IMR-90 (cell line): ENCODE data around the gene ANXA8. TPM values are rescaled to one million over a fixed set of nuclear protein-coding genes. Genes with fewer than 3 reads are reported as not detected.

ENCODE experiments used
- ATAC-seq: fragments of 200-7000 bp; cut with Tn5 transposase; 2 replicates; pipeline ENCODE4 v1.9.1; 2020; ENCODE audit warnings: low read depth, mild to moderate bottlenecking, moderate library complexity
- BruUV-seq: library from RNA; stranded (reverse); fragments of 400-500 nt; replicated peaks from 2 replicates; lab custom pipeline; 2021; lab: Mats Ljungman, UMichigan
- CTCF ChIA-PET: fragments of 300-600 bp; formaldehyde crosslinking; extraction: SDS; loops from one replicate; lab custom pipeline; 2021; ENCODE audit warnings: antibody characterized with exemption; lab: Yijun Ruan, JAX
- POLR2A ChIA-PET: fragments of 300-600 bp; sonication (Branson Sonifier 250); formaldehyde crosslinking; loops from one replicate; lab custom pipeline; 2022; ENCODE audit warnings: antibody characterized with exemption; ENCODE audit not compliant: unreplicated experiment; lab: Charles Lee
- DNase-seq: peaks from one replicate; pipeline ENCODE4 v3.0.0; 2013
- H2AFZ ChIP-seq: replicated peaks from 2 replicates; pipeline ENCODE3; 2013; ENCODE audit warnings: low read length, mild to moderate bottlenecking; ENCODE audit not compliant: poor library complexity
- H2AK5ac ChIP-seq: 2 replicates; pipeline ENCODE4 v1.6.1; 2013; ENCODE audit warnings: low read depth, low read length, inconsistent platforms
- H2AK9ac ChIP-seq: replicated peaks from 2 replicates; pipeline ENCODE3; 2013; ENCODE audit warnings: mild to moderate bottlenecking, low read depth, low read length, moderate library complexity; ENCODE audit not compliant: poor library complexity
- H2BK120ac ChIP-seq: 2 replicates; pipeline ENCODE4 v1.6.1; 2013; ENCODE audit warnings: low read depth, low read length, inconsistent platforms
- H2BK15ac ChIP-seq: 3 replicates; pipeline ENCODE4 v1.6.1; 2013; ENCODE audit warnings: low read depth, low read length, inconsistent platforms
- H2BK20ac ChIP-seq: 2 replicates; pipeline ENCODE4 v1.6.1; 2013; ENCODE audit warnings: low read depth, mild to moderate bottlenecking, inconsistent platforms, low read length, moderate library complexity
- H2BK5ac ChIP-seq: 2 replicates; pipeline ENCODE4 v1.6.1; 2013; ENCODE audit warnings: mild to moderate bottlenecking, low read depth, low read length, inconsistent platforms; ENCODE audit not compliant: poor library complexity, severe bottlenecking
- H3K14ac ChIP-seq: replicated peaks from 2 replicates; pipeline ENCODE4 v1.6.1; 2013; ENCODE audit warnings: low read depth, low read length, inconsistent platforms
- H3K18ac ChIP-seq: 2 replicates; pipeline ENCODE4 v1.6.1; 2013; ENCODE audit warnings: low read depth, low read length, control low read depth
- H3K23ac ChIP-seq: 2 replicates; pipeline ENCODE4 v1.6.1; 2013; ENCODE audit warnings: low read depth, low read length, inconsistent platforms
- H3K27ac ChIP-seq: 2 replicates; pipeline ENCODE4 v1.5.1; 2013; ENCODE audit warnings: mild to moderate bottlenecking, control low read depth, low read length; ENCODE audit not compliant: insufficient read depth
- H3K27me3 ChIP-seq: 2 replicates; pipeline ENCODE4 v1.6.1; 2013; ENCODE audit warnings: low read length; ENCODE audit not compliant: control insufficient read depth, insufficient read depth
- H3K36me3 ChIP-seq: 2 replicates; pipeline ENCODE4 v1.6.1; 2013; ENCODE audit warnings: low read length, mixed read lengths; ENCODE audit not compliant: control insufficient read depth, insufficient read depth
- H3K4ac ChIP-seq: 2 replicates; pipeline ENCODE4 v1.6.1; 2013; ENCODE audit warnings: low read depth, low read length, inconsistent platforms
- H3K4me1 ChIP-seq: 2 replicates; pipeline ENCODE4 v1.6.1; 2013; ENCODE audit warnings: low read length, mixed read lengths; ENCODE audit not compliant: control insufficient read depth, insufficient read depth
- H3K4me2 ChIP-seq: 2 replicates; pipeline ENCODE4 v1.6.1; 2013; ENCODE audit warnings: low read depth, mild to moderate bottlenecking, control low read depth, low read length, moderate library complexity
- H3K4me3 ChIP-seq: 2 replicates; pipeline ENCODE4 v1.5.1; 2013; ENCODE audit warnings: low read depth, mild to moderate bottlenecking, control low read depth, low read length, moderate library complexity; ENCODE audit not compliant: insufficient read depth
- H3K56ac ChIP-seq: 2 replicates; pipeline ENCODE4 v1.6.1; 2013; ENCODE audit warnings: low read length, inconsistent platforms; ENCODE audit not compliant: insufficient read depth; ENCODE audit errors: extremely low read depth
- H3K79me1 ChIP-seq, 2 experiments: 2 replicates each; pipeline ENCODE4 v1.6.1; 2013; ENCODE audit warnings: low read length in 2 of 2, inconsistent platforms in 1 of 2, low read depth in 1 of 2
- H3K9ac ChIP-seq: 2 replicates; pipeline ENCODE4 v1.6.1; 2013; ENCODE audit warnings: low read depth, low read length, control low read depth
- H3K9me1 ChIP-seq: 2 replicates; pipeline ENCODE4 v1.6.1; 2013; ENCODE audit warnings: low read length, inconsistent platforms; ENCODE audit not compliant: insufficient read depth
- H3K9me3 ChIP-seq: 2 replicates; pipeline ENCODE4 v1.6.1; 2013; ENCODE audit warnings: low read length; ENCODE audit not compliant: control insufficient read depth, insufficient read depth
- H4K20me1 ChIP-seq: 2 replicates; pipeline ENCODE4 v1.6.1; 2013; ENCODE audit warnings: low read length, inconsistent platforms; ENCODE audit not compliant: insufficient read depth
- H4K5ac ChIP-seq: 2 replicates; pipeline ENCODE4 v1.6.1; 2013; ENCODE audit warnings: mild to moderate bottlenecking, low read depth, low read length, control low read depth
- H4K8ac ChIP-seq, 2 experiments: 2 replicates each; pipeline ENCODE4 v1.6.1; 2013; ENCODE audit warnings: low read depth in 2 of 2, low read length in 2 of 2, control low read depth in 1 of 2, inconsistent platforms in 1 of 2
- H4K91ac ChIP-seq: 2 replicates; pipeline ENCODE4 v1.6.1; 2013; ENCODE audit warnings: low read depth, low read length, inconsistent platforms; ENCODE audit not compliant: insufficient read depth
- BHLHE40 ChIP-seq: fragments of 150-350 bp; IDR thresholded peaks from 2 replicates; pipeline ENCODE4 v1.6.1; 2016; ENCODE audit warnings: mild to moderate bottlenecking, low read depth, low read length
- CEBPB ChIP-seq: IDR thresholded peaks from 2 replicates; pipeline ENCODE4 v1.6.1; 2012; ENCODE audit warnings: low read depth, low read length, improper control_type of control experiment
- CHD1 ChIP-seq: IDR thresholded peaks from 2 replicates; pipeline ENCODE4 v1.6.1; 2012; ENCODE audit warnings: low read depth, low read length, improper control_type of control experiment
- FOS ChIP-seq: fragments of 150-350 bp; IDR thresholded peaks from 2 replicates; pipeline ENCODE4 v1.6.1; 2016; ENCODE audit warnings: low read depth, low read length
- MAFK ChIP-seq: IDR thresholded peaks from 2 replicates; pipeline ENCODE4 v1.6.1; 2012; ENCODE audit warnings: low read depth, low read length, improper control_type of control experiment
- MAZ ChIP-seq: IDR thresholded peaks from 2 replicates; pipeline ENCODE4 v1.6.1; 2012; ENCODE audit warnings: low read depth, mild to moderate bottlenecking, low read length, improper control_type of control experiment, moderate library complexity, borderline replicate concordance
- MXI1 ChIP-seq: IDR thresholded peaks from 2 replicates; pipeline ENCODE4 v1.6.1; 2012; ENCODE audit warnings: low read depth, mild to moderate bottlenecking, low read length, moderate library complexity, borderline replicate concordance
- NFE2L2 ChIP-seq: fragments of 150-350 bp; IDR thresholded peaks from 2 replicates; pipeline ENCODE4 v1.6.1; 2016; ENCODE audit warnings: low read depth, mild to moderate bottlenecking, low read length
- POLR2A ChIP-seq: IDR thresholded peaks from 2 replicates; pipeline ENCODE4 v1.6.1; 2012; ENCODE audit warnings: mild to moderate bottlenecking, low read depth, low read length
- RAD21 ChIP-seq: IDR thresholded peaks from 2 replicates; pipeline ENCODE4 v1.6.1; 2012; ENCODE audit warnings: low read length, improper control_type of control experiment
- RCOR1 ChIP-seq: IDR thresholded peaks from 2 replicates; pipeline ENCODE4 v1.6.1; 2012; ENCODE audit warnings: mild to moderate bottlenecking, low read length, improper control_type of control experiment; ENCODE audit not compliant: insufficient replicate concordance
- RFX5 ChIP-seq: IDR thresholded peaks from 2 replicates; pipeline ENCODE4 v1.8.0; 2012; ENCODE audit warnings: low read depth, mild to moderate bottlenecking, low read length, moderate library complexity
- SMC3 ChIP-seq: fragments of 150-350 bp; IDR thresholded peaks from 2 replicates; pipeline ENCODE4 v1.6.1; 2016; ENCODE audit warnings: low read depth, mild to moderate bottlenecking, antibody characterized with exemption, low read length, moderate library complexity
- WGBS, 2 experiments: methylation state at CpG; one replicate each; pipeline versions ENCODE4 v1.1.5 to v1.1.7; 2013; ENCODE audit warnings: missing lambda C conversion rate in 2 of 2; ENCODE audit not compliant: insufficient read length in 1 of 2; ENCODE audit errors: extremely low coverage in 2 of 2; 5-methylcytosine and 5-hydroxymethylcytosine counted together
- dilution Hi-C: fragments of 300-500 bp; cut with HindIII; formaldehyde crosslinking; loops from one replicate; pipeline ENCODE4 v1.14.3; 2018; ENCODE audit warnings: low sequenced_read_pairs; ENCODE audit not compliant: unreplicated experiment
- in situ Hi-C: fragments of 300-500 bp; cut with MboI; formaldehyde crosslinking; loops from 3 replicates; pipeline ENCODE4 v1.14.3; 2019; ENCODE audit warnings: low sequenced_read_pairs, inconsistent platforms, mixed read lengths
- intact Hi-C: fragments of 100-400 bp; cut with micrococcal nuclease; formaldehyde crosslinking; loops from 2 replicates; pipeline ENCODE4 v1.10.0; 2022
- polyA plus RNA-seq, 3 experiments: library from polyadenylated mRNA; depleted of rRNA; stranded (reverse); fragments of >200 nt; gene quantifications; 2 replicates each; pipeline ENCODE4 v1.2.3, GENCODE V29; 2012; ENCODE audit warnings: low replicate concordance in 1 of 3
- total RNA-seq: library from RNA; depleted of rRNA; stranded (reverse); fragments of >200 nt; gene quantifications from 2 replicates; pipeline ENCODE4 v1.2.3, GENCODE V29; 2012
- TF ChIP-seq, protein P1 (sequence below): fragments of 150-350 bp; IDR thresholded peaks from 2 replicates; pipeline ENCODE4 v1.6.1; 2017; ENCODE audit warnings: mild to moderate bottlenecking, antibody characterized with exemption, low read length, low read depth
- TF ChIP-seq, protein P2 (sequence below): fragments of 150-350 bp; IDR thresholded peaks from 2 replicates; pipeline ENCODE4 v1.6.1; 2016; ENCODE audit warnings: low read depth, mild to moderate bottlenecking, low read length, moderate library complexity, borderline replicate concordance

ANXA8 gene
- total and polyA plus RNA-seq, 2 of the 4 experiments (the other 2 are of a cell fraction), result 0.90 to 1.1 TPM

DNA sequence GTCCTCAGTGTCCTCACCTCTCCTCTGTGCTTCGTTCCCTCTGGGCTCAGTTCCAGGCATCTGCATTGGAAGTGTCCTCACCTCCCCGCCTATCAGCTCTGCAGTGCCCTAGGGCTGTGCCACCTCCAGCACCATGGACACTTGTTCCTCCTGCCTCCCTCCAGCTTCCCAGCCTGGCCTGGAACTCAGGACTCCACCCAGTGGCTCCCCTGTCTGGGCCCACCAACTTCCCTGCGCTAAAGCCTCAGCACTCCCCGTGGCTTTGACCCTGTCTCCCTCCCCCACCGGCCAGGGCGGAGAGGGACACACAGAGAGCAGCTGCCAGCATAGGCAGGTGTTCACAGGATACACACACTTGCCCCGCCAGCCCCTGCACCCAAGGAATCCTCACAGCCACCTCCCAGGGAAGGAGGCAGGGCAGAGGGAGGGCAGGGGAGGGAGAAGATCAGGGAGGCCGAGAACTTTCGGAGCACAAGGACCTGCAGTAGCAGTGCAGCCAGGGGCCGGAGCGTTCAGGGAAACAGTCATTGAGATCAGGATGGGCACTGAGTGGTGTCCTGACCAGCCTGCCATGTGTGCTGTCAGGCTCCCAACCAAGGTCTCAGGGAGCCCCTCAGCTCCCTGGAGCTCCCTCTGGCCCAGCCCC is 31.3 kb downstream of the ANXA8 start:
- H2BK20ac ChIP-seq, result no peak overlapping the region
- no peak overlapping the region for H3K23ac ChIP-seq
- H3K36me3 ChIP-seq, result no peaks in the 10 kb centered on the region
- no peaks in the 10 kb centered on the region for H3K79me1 ChIP-seq
- no peak overlapping the region for H3K4ac ChIP-seq
- no peaks in the 10 kb centered on the region for H3K9me3 ChIP-seq
- no peak for DNase-seq
- no peak overlapping the region for H2BK120ac ChIP-seq
- WGBS, 2 experiments, result 53% methylated on average over 3 of the region's 11 CpGs; no CpG with 5 or more reads in 1 of the 2 experiments
- H3K27ac ChIP-seq, result no peak overlapping the region
- H2AK9ac ChIP-seq, result no peak overlapping the region
- H3K27me3 ChIP-seq, result peaks cover 26% of the 10 kb centered on the region; the same call in 1 of the 2 replicates
- in situ Hi-C loops (no loop called here), dilution Hi-C loops (no loop called here), intact Hi-C loops (no loop called here)
- no peak overlapping the region for H4K8ac ChIP-seq
- no peak overlapping the region for H3K56ac ChIP-seq
- H2BK5ac ChIP-seq, result no peak overlapping the region
- no peak overlapping the region for H3K14ac ChIP-seq
- ChIA-PET POLR2A (no interaction called here), CTCF (no interaction called here)
- H4K5ac ChIP-seq, result no peak overlapping the region
- no peak overlapping the region for H3K4me3 ChIP-seq
- H4K91ac ChIP-seq, result no peak overlapping the region
- no peak for ATAC-seq
- H3K4me2 ChIP-seq, result no peak overlapping the region
- H3K9me1 ChIP-seq, result peaks cover 17% of the 10 kb centered on the region
- H2AFZ ChIP-seq, result no peak overlapping the region
- TF ChIP-seq SMC3, result no peak
- no peak for TF ChIP-seq MAZ
- TF ChIP-seq, protein P1, sequence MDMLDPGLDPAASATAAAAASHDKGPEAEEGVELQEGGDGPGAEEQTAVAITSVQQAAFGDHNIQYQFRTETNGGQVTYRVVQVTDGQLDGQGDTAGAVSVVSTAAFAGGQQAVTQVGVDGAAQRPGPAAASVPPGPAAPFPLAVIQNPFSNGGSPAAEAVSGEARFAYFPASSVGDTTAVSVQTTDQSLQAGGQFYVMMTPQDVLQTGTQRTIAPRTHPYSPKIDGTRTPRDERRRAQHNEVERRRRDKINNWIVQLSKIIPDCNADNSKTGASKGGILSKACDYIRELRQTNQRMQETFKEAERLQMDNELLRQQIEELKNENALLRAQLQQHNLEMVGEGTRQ, result no peak
- no peak for TF ChIP-seq NFE2L2
- TF ChIP-seq BHLHE40, result no peak
- TF ChIP-seq CHD1, result no peak
- TF ChIP-seq CEBPB, result no peak
- TF ChIP-seq, protein P2, sequence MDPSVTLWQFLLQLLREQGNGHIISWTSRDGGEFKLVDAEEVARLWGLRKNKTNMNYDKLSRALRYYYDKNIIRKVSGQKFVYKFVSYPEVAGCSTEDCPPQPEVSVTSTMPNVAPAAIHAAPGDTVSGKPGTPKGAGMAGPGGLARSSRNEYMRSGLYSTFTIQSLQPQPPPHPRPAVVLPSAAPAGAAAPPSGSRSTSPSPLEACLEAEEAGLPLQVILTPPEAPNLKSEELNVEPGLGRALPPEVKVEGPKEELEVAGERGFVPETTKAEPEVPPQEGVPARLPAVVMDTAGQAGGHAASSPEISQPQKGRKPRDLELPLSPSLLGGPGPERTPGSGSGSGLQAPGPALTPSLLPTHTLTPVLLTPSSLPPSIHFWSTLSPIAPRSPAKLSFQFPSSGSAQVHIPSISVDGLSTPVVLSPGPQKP, result no peak
- TF ChIP-seq POLR2A, result no peak
- TF ChIP-seq RFX5, result no peak
- no peak for TF ChIP-seq RCOR1
- no peak for TF ChIP-seq RAD21
- TF ChIP-seq MXI1, result no peak
- no peak for TF ChIP-seq MAFK
- TF ChIP-seq FOS, result no peak
- H3K18ac ChIP-seq, result no peak overlapping the region
- H2BK15ac ChIP-seq, result no peak overlapping the region
- H2AK5ac ChIP-seq, result no peak overlapping the region
- H3K4me1 ChIP-seq, result peaks cover 8% of the 10 kb centered on the region; the same call in 1 of the 2 replicates
- BruUV-seq, result no TSS peak
- no peak overlapping the region for H3K9ac ChIP-seq
- no peaks in the 10 kb centered on the region for H4K20me1 ChIP-seq
